SU-DHL-6 (cell line): ENCODE measurements around the gene PIF1.
"Not testable (repeated sequence)": the region's sequence is repeated elsewhere in the genome, so short reads cannot be mapped to it uniquely, and the experiment has no call there.

Source experiments
- CTCF ChIP-seq: fragments of 200-600 bp; sonication (generic); IDR thresholded peaks from one replicate; pipeline ENCODE4 v1.5.1; 2017; ENCODE audit warnings: antibody characterized with exemption, mild to moderate bottlenecking, low read length, moderate library complexity; ENCODE audit not compliant: insufficient read depth, poor library complexity, severe bottlenecking
- EZH2phosphoT487 ChIP-seq: fragments of 200-600 bp; sonication (generic), shearing (Covaris generic); conservative IDR thresholded peaks from 2 replicates; pipeline ENCODE4 v1.6.1; 2018; ENCODE audit warnings: mild to moderate bottlenecking, antibody characterized with exemption, low read length, moderate library complexity, mixed read lengths

DNA sequence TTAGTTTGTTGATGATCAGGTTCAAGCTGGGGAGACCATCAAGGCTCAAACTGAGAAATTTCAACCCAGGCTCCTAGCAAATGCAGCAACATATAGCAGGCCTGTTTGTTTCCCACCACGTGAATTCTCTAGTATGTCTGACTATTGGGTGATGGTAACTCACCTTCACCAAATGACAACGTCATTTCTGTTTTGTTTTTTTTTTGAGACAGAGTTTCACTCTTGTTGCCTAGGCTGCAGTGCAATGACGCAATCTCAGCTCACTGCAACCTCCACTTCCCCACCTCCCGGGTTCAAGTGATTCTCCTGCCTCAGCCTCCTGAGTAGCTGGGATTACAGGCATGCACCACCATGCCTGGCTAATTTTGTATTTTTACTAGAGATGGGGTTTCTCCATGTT is 10.5 kb downstream of the PIF1 start:
- TF ChIP-seq CTCF, EZH2phosphoT487: not testable (repeated sequence)
